PC-3 (cell line): ENCODE measurements around the gene MSL2. TPM values are rescaled to one million over a fixed set of nuclear protein-coding genes. Genes with fewer than 3 reads are reported as not detected.
"Not testable (repeated sequence)": the region's sequence is repeated elsewhere in the genome, so short reads cannot be mapped to it uniquely, and the experiment has no call there.

ENCODE experiments used
- ATAC-seq: fragments of 200-7000 bp; cut with Tn5 transposase; 2 replicates; pipeline ENCODE4 v1.9.1; 2020; ENCODE audit warnings: mild to moderate bottlenecking, moderate library complexity
- BruUV-seq: library from RNA; stranded (reverse); fragments of 400-500 nt; replicated peaks from 2 replicates; lab custom pipeline; 2021; lab: Mats Ljungman, UMichigan
- CTCF ChIA-PET: fragments of 300-600 bp; sonication (Branson Sonifier 250); formaldehyde crosslinking; loops from one replicate; lab custom pipeline; 2022; ENCODE audit warnings: antibody characterized with exemption; lab: Charles Lee
- POLR2A ChIA-PET: fragments of 300-600 bp; sonication (Branson Sonifier 250); formaldehyde crosslinking; loops from one replicate; lab custom pipeline; 2022; ENCODE audit warnings: antibody characterized with exemption; ENCODE audit not compliant: unreplicated experiment; lab: Charles Lee
- DNase-seq: peaks from one replicate; pipeline ENCODE4 v3.0.0-alpha.2; 2015
- H2AFZ ChIP-seq: fragments of 300-600 bp; sonication (generic); 2 replicates; pipeline ENCODE4 v1.6.0; 2016; ENCODE audit warnings: antibody characterized with exemption, low read length
- H3F3A ChIP-seq: fragments of 300-600 bp; sonication (generic); one replicate; pipeline ENCODE4 v1.6.0; 2017; ENCODE audit warnings: antibody characterized with exemption, low read length, control low read depth, mild to moderate bottlenecking; ENCODE audit not compliant: unreplicated experiment
- H3K27ac ChIP-seq: fragments of 300-600 bp; sonication (generic); 2 replicates; pipeline ENCODE4 v1.5.1; 2016; ENCODE audit warnings: mild to moderate bottlenecking, low read length
- H3K27me3 ChIP-seq: fragments of 300-600 bp; sonication (generic); 2 replicates; pipeline ENCODE4 v1.6.1; 2016; ENCODE audit warnings: low read length, mixed read lengths
- H3K36me3 ChIP-seq: fragments of 300-600 bp; sonication (generic); 2 replicates; pipeline ENCODE4 v1.6.1; 2016; ENCODE audit warnings: low read depth, mixed run types, low read length, mixed read lengths
- H3K4me1 ChIP-seq: fragments of 300-600 bp; sonication (generic); 2 replicates; pipeline ENCODE4 v1.5.1; 2016; ENCODE audit warnings: low read length; ENCODE audit not compliant: insufficient read depth
- H3K4me2 ChIP-seq: fragments of 300-600 bp; sonication (generic); 2 replicates; pipeline ENCODE4 v1.6.0; 2016; ENCODE audit warnings: low read length
- H3K4me3 ChIP-seq: fragments of 300-600 bp; sonication (generic); 2 replicates; pipeline ENCODE4 v1.5.1; 2016; ENCODE audit warnings: mild to moderate bottlenecking, low read length, mixed read lengths
- H3K79me2 ChIP-seq: fragments of 300-600 bp; sonication (generic); 2 replicates; pipeline ENCODE4 v1.6.1; 2017; ENCODE audit warnings: low read length, mixed read lengths
- H3K9ac ChIP-seq: fragments of 300-600 bp; sonication (generic); 2 replicates; pipeline ENCODE4 v1.6.0; 2016; ENCODE audit warnings: mild to moderate bottlenecking, low read length
- H3K9me2 ChIP-seq: fragments of 300-600 bp; sonication (generic); replicated peaks from 2 replicates; pipeline ENCODE4 v1.6.1; 2016; ENCODE audit warnings: mixed run types, low read length, mixed read lengths
- H3K9me3 ChIP-seq: fragments of 300-600 bp; sonication (generic); 2 replicates; pipeline ENCODE4 v1.6.1; 2016; ENCODE audit warnings: low read length, mixed read lengths
- H4K20me1 ChIP-seq: fragments of 300-600 bp; sonication (generic); 2 replicates; pipeline ENCODE4 v1.6.1; 2016; ENCODE audit warnings: low read length, mixed read lengths
- CTCF ChIP-seq: fragments of 300-600 bp; sonication (generic); conservative IDR thresholded peaks from 2 replicates; pipeline ENCODE4 v1.5.1; 2017; ENCODE audit warnings: antibody characterized with exemption, low read depth, mild to moderate bottlenecking, low read length
- EZH2 ChIP-seq: fragments of 300-600 bp; sonication (generic); IDR thresholded peaks from one replicate; pipeline ENCODE4 v1.6.1; 2017; ENCODE audit warnings: antibody characterized with exemption, mild to moderate bottlenecking, low read length; ENCODE audit not compliant: unreplicated experiment
- EZH2phosphoT487 ChIP-seq: fragments of 300-600 bp; sonication (generic); IDR thresholded peaks from 2 replicates; pipeline ENCODE4 v1.6.1; 2018; ENCODE audit warnings: mild to moderate bottlenecking, antibody characterized with exemption, low read length, borderline replicate concordance
- intact Hi-C: fragments of 100-400 bp; cut with micrococcal nuclease; formaldehyde crosslinking; loops from 2 replicates; pipeline ENCODE4 v1.9.0; 2023
- total RNA-seq: library from RNA; depleted of rRNA; stranded (reverse); fragments of >200 nt; gene quantifications from 2 replicates; pipeline ENCODE4 v1.2.3, GENCODE V29; 2014

The MSL2 gene
- total RNA-seq, 1 experiment from 2014 or later = 7.9 TPM

DNA sequence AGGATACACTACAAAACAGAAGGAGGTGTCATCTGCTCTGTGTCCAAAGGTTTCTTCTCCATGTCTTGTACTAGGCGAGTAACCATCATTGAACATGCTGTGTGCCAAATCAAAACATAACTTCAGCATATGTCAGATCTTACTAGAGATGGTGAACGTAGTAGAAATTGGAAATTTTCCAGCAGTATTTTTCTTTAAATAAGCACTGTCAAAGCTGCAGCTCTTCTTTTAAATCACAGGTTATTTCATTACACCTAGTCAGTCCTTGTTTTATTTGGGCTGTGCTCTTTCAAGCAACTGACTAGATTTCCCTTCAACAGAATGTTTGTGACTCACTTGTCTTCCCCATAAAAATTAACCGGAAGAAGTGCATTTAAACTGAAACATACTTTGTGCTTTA, 46.5 kb downstream of the MSL2 start:
- no peak overlapping the region for H3K27ac ChIP-seq
- no peaks in the 10 kb centered on the region for H3K9me2 ChIP-seq
- no peaks in the 10 kb centered on the region for H3K9me3 ChIP-seq
- peaks cover 75% of the 10 kb centered on the region for H3K79me2 ChIP-seq
- DNase-seq (peak; percentile 67), ATAC-seq (peak; percentile 81)
- intact Hi-C loops = no loop called here
- TF ChIP-seq EZH2phosphoT487 (no peak), EZH2 (no peak), CTCF (no peak)
- peaks cover 17% of the 10 kb centered on the region; the same call in 1 of the 2 replicates for H3K36me3 ChIP-seq
- H3K9ac ChIP-seq = no peak overlapping the region
- no peaks in the 10 kb centered on the region for H3K27me3 ChIP-seq
- no peak overlapping the region for H3K4me3 ChIP-seq
- ChIA-PET CTCF (interaction anchor here (0.6 kb wide), 1 partner anchor 603 kb away, joined by 3 read pairs; no protein-coding TSS in a partner anchor), POLR2A (no interaction called here)
- no peak overlapping the region for H2AFZ ChIP-seq
- no TSS peak for BruUV-seq
- no peaks in the 10 kb centered on the region for H3F3A ChIP-seq
- H3K4me1 ChIP-seq = peaks cover 18% of the 10 kb centered on the region
- peaks cover 35% of the 10 kb centered on the region for H4K20me1 ChIP-seq
- peak overlapping the region; percentile 41; the same call in 1 of the 2 replicates for H3K4me2 ChIP-seq

DNA sequence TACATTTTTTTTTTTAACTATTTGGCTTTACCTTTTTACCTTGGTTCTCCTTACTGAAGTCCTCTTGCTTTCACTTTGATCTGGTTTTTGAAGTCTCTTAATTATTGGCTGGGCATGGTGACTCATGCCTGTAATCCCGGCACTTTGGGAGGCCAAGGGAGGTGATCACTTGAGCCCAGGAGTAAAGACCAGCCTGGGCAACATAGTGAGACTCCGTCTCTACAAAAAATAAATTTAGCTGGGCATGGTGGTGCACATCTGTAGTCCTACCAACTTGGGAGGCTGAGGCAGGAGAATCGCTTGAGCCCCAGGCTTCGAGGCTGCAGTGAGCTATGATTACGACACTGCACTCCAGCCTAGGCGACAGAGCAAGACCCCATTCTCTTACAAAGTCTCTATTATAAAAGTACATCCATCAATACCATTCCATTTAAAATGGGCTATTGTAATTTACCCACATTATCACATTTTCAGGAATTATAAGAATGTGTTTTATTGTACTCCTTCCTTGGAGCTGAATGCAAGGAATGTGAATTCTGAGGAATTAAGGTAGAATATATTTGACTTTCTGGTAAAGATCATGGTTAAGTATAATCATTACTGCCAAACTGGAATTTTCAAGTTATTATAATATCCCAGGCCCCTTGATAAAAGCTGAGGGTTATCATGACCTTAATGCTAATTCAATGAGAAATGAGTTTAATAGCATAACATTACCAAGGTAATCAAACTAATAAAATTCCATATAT, 49.0 kb downstream of the MSL2 start:
- Histone ChIP-seq H3K4me2 (no peak overlapping the region), H4K20me1 (peaks cover 24% of the 10 kb centered on the region), H3K27ac (no peak overlapping the region), H2AFZ (no peak overlapping the region), H3K4me3 (no peak overlapping the region), H3F3A (no peaks in the 10 kb centered on the region), H3K9ac (no peak overlapping the region), H3K79me2 (peaks cover 50% of the 10 kb centered on the region), H3K9me3 (no peaks in the 10 kb centered on the region), H3K36me3 (peaks cover 15% of the 10 kb centered on the region; the same call in 1 of the 2 replicates), H3K4me1 (peaks cover 28% of the 10 kb centered on the region), H3K9me2 (no peaks in the 10 kb centered on the region), H3K27me3 (no peaks in the 10 kb centered on the region)
- TF ChIP-seq CTCF (no peak), EZH2 (no peak)
- ChIA-PET POLR2A (interaction anchor here (0.6 kb wide), 1 partner anchor 104 kb away, joined by 3 read pairs; no protein-coding TSS in a partner anchor), CTCF (no interaction called here)
- DNase-seq (no peak), ATAC-seq (no peak)
- intact Hi-C loops = loop anchor here (1.0 kb wide), 1 partner anchor 29 kb away; no protein-coding TSS in a partner anchor
- BruUV-seq = no TSS peak

- H3K36me3 ChIP-seq, H3K4me3 ChIP-seq, ATAC-seq, BruUV-seq, POLR2A ChIA-PET, H3K9ac ChIP-seq, H2AFZ ChIP-seq, H3K4me2 ChIP-seq, CTCF ChIA-PET, H3K27ac ChIP-seq, H3F3A ChIP-seq, intact Hi-C loops, H3K27me3 ChIP-seq, H3K9me3 ChIP-seq, H3K9me2 ChIP-seq, DNase-seq: not testable (repeated sequence)
- H4K20me1 ChIP-seq = peaks cover 21% of the 10 kb centered on the region
- H3K4me1 ChIP-seq = peaks cover 26% of the 10 kb centered on the region
- peaks cover 27% of the 10 kb centered on the region for H3K79me2 ChIP-seq
These were observed 51.7 kb downstream of the MSL2 start for GRCh38 chr3:136144397-136144796.
